ENCODE results near the gene MACROD2. TPM values are rescaled to one million over a fixed set of nuclear protein-coding genes. Genes with fewer than 3 reads are reported as not detected.

Gene MACROD2
- total RNA-seq, 1 experiment from 2014 or later, result 1.6 TPM

- Histone ChIP-seq H3K4me2 (ENCODE audit: insufficient read depth, insufficient read length, low read length) (no peak overlapping the region), H3K79me1 (ENCODE audit: insufficient read depth, low read depth, low read length, poor library complexity, severe bottlenecking) (no peaks in the 10 kb centered on the region), H3K9ac (ENCODE audit: extremely low read depth, insufficient read length, low read length) (no peak overlapping the region), H4K91ac (ENCODE audit: insufficient read length, low read depth, low read length) (no peak overlapping the region), H2AFZ (ENCODE audit: low read length) (no peak overlapping the region), H3K27me3 (ENCODE audit: insufficient read depth, low read length) (no peaks in the 10 kb centered on the region), H3K4ac (ENCODE audit: low read depth, low read length) (no peak overlapping the region), H2BK15ac (ENCODE audit: low read depth, low read length) (no peak overlapping the region), H4K8ac (replicated peaks; ENCODE audit: insufficient read length, low read depth, low read length) (no peak overlapping the region), H2BK120ac (ENCODE audit: low read depth, low read length, poor library complexity, severe bottlenecking) (no peak overlapping the region), H3K23ac (ENCODE audit: insufficient read length, low read depth, low read length) (no peak overlapping the region), H2BK12ac (ENCODE audit: insufficient read length, low read depth, low read length) (no peak overlapping the region), H3K18ac (ENCODE audit: insufficient read length, low read depth, low read length) (no peak overlapping the region), H2BK20ac (ENCODE audit: low read depth, low read length, poor library complexity, severe bottlenecking) (no peak overlapping the region), H3K27ac (ENCODE audit: insufficient read length, low read depth, low read length) (no peak overlapping the region), H3K9me3 (ENCODE audit: control insufficient read depth, low read depth, low read length) (no peaks in the 10 kb centered on the region), H3K14ac (ENCODE audit: insufficient read depth, low read length) (no peak overlapping the region), H3K56ac (ENCODE audit: insufficient read length, low read depth, low read length) (no peak overlapping the region), H4K20me1 (ENCODE audit: control insufficient read depth, insufficient read depth, insufficient read length) (no peaks in the 10 kb centered on the region), H3K79me2 (ENCODE audit: insufficient read depth, low read length) (no peaks in the 10 kb centered on the region), H3T11ph (ENCODE audit: low read length) (no peak overlapping the region), H2BK5ac (ENCODE audit: insufficient read length, low read length) (no peak overlapping the region), H2AK5ac (ENCODE audit: insufficient read length, low read length) (no peak overlapping the region), H4K5ac (ENCODE audit: insufficient read length, low read depth, low read length) (no peak overlapping the region), H3K4me1 (ENCODE audit: insufficient read depth, low read length) (no peaks in the 10 kb centered on the region; the same call in 1 of the 2 replicates), H3K23me2 (ENCODE audit: insufficient read length, low read depth, low read length, poor library complexity, severe bottlenecking) (no peaks in the 10 kb centered on the region)
- WGBS (ENCODE audit: extremely low coverage, insufficient read length, low lambda C conversion rate), result no CpG with 5 or more reads among the region's 3 CpGs
- no peaks in the 10 kb centered on the region for H3K9me3 Mint-ChIP-seq
- TF ChIP-seq CTCF (conservative IDR thresholded peaks at IDR 0.05), result no peak
- no peak overlapping the region for H3K27ac Mint-ChIP-seq
- H3K36me3 Mint-ChIP-seq (ENCODE audit: insufficient read depth in 1 of 3, low read depth in 3 of 3), result no peaks in the 10 kb centered on the region
- DNase-seq, result no peak
- H3K27me3 Mint-ChIP-seq (ENCODE audit: low read depth), result no peaks in the 10 kb centered on the region; the same call in 1 of the 2 replicates
- no peak overlapping the region for H3K4me3 Mint-ChIP-seq
- peaks cover 5 to 7% of the 10 kb centered on the region in 2 experiments for H3K4me1 Mint-ChIP-seq
These were observed 1416.5 kb downstream of the MACROD2 start for GRCh38 chr20:15411781-15412180.

Measured in H9 (cell line).